Measurements from ENCODE around the gene TRIP4.
"Not testable (repeated sequence)": the region's sequence is repeated elsewhere in the genome, so short reads cannot be mapped to it uniquely, and the experiment has no call there.

DNA sequence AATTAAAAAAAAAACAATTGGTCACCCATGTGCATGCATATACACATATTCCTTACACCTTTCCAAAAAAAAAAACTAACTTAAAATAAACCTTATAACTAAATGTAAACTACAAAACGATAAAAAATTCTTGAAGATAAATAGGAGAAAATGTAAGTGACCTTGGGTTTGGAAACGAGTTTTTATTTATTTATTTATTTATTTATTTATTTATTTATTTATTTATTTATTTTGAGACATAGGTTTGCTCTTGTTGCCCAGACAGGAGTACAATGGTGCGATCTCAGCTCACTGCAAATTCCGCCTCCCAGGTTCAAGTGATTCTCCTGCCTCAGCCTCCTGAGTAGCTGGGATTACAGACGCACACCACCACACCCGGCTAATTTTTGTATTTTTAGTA, 41.4 kb upstream of the TRIP4 start:
- TF ChIP-seq, protein P1, sequence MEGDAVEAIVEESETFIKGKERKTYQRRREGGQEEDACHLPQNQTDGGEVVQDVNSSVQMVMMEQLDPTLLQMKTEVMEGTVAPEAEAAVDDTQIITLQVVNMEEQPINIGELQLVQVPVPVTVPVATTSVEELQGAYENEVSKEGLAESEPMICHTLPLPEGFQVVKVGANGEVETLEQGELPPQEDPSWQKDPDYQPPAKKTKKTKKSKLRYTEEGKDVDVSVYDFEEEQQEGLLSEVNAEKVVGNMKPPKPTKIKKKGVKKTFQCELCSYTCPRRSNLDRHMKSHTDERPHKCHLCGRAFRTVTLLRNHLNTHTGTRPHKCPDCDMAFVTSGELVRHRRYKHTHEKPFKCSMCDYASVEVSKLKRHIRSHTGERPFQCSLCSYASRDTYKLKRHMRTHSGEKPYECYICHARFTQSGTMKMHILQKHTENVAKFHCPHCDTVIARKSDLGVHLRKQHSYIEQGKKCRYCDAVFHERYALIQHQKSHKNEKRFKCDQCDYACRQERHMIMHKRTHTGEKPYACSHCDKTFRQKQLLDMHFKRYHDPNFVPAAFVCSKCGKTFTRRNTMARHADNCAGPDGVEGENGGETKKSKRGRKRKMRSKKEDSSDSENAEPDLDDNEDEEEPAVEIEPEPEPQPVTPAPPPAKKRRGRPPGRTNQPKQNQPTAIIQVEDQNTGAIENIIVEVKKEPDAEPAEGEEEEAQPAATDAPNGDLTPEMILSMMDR (IDR thresholded peaks at IDR 0.05 in 4 of 5, conservative IDR thresholded peaks at IDR 0.05 in 1 of 5), result not testable (repeated sequence)
- TF ChIP-seq POLR2A (IDR thresholded peaks at IDR 0.05), result not testable (repeated sequence)

Measured in gastrocnemius medialis (tissue), 4 donors.